MM.1S (cell line): ENCODE data around the gene HPCA.

Experiments used
- CTCF ChIP-seq: fragments of 300-600 bp; sonication (generic); IDR thresholded peaks from 2 replicates; pipeline ENCODE4 v1.5.1; 2016; ENCODE audit warnings: antibody characterized with exemption, low read length, mixed read lengths
- EZH2phosphoT487 ChIP-seq: fragments of 300-600 bp; sonication (generic); IDR thresholded peaks from 2 replicates; pipeline ENCODE4 v1.6.1; 2018; ENCODE audit warnings: antibody characterized with exemption, low read length

GRCh38 chr1:32944180-32944579 is 57.9 kb downstream of the HPCA start:
- TF ChIP-seq CTCF, result no peak
- TF ChIP-seq EZH2phosphoT487, result no peak
